ENCODE results near the gene ARL2BP. TPM values are rescaled to one million over a fixed set of nuclear protein-coding genes. Genes with fewer than 3 reads are reported as not detected.
A peak's percentile ranks its signal among the peaks of the same experiment; 100 is the strongest.

Gene ARL2BP
- total and polyA plus RNA-seq, 2 of the 4 experiments (the other 2 are of a cell fraction): 46.9 to 73.7 TPM

DNA sequence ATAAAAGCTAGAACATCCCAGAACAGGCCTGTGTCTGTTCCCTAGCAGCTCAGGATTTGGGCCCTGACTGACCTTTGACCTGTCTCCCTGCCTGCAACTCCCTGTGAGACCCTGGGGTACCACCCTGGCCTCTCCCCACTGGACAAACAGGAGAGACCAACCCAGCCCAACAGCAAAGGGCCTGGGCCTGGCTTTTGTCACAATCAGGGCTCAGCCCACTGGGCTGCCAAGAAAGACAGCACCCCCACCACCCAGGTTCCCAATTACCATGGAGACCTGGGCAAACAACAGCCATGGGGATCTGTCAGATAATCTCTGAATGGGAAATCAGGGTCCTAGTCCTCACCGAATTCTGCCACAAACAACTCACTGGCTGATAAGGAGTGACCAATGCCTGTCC lies 28.3 kb downstream of the ARL2BP start:
- Histone ChIP-seq H2BK15ac (ENCODE audit: low read depth, low read length) (no peak overlapping the region), H3K4ac (ENCODE audit: low read depth, low read length) (no peak overlapping the region), H3K9ac (ENCODE audit: low read depth, low read length) (no peak overlapping the region), H4K20me1 (ENCODE audit: insufficient read depth, low read length) (no peaks in the 10 kb centered on the region; the same call in 1 of the 2 replicates), H3K9me3 (ENCODE audit: control insufficient read depth, insufficient read depth, low read length) (no peaks in the 10 kb centered on the region), H3K14ac (replicated peaks; ENCODE audit: low read depth, low read length) (no peak overlapping the region), H3K18ac (ENCODE audit: low read depth, low read length) (no peak overlapping the region), H3K4me3 (ENCODE audit: insufficient read depth, low read depth, low read length) (no peak overlapping the region), H2BK5ac (ENCODE audit: low read depth, low read length, poor library complexity, severe bottlenecking) (no peak overlapping the region), H3K4me1 (ENCODE audit: control insufficient read depth, insufficient read depth, low read length) (no peaks in the 10 kb centered on the region), H2AFZ (replicated peaks; ENCODE audit: low read length, poor library complexity) (peak overlapping the region; percentile 58), H4K8ac (ENCODE audit: low read depth in 2 of 2, low read length in 2 of 2) (no peak overlapping the region), H3K27me3 (ENCODE audit: control insufficient read depth, insufficient read depth, low read length) (peaks cover 4% of the 10 kb centered on the region; the same call in 1 of the 2 replicates), H4K91ac (ENCODE audit: insufficient read depth, low read depth, low read length) (no peak overlapping the region), H2BK120ac (ENCODE audit: low read depth, low read length) (no peak overlapping the region), H2BK20ac (ENCODE audit: low read depth, low read length) (no peak overlapping the region), H2AK5ac (ENCODE audit: low read depth, low read length) (no peak overlapping the region; the same call in 1 of the 2 replicates), H3K56ac (ENCODE audit: extremely low read depth, insufficient read depth, low read length) (no peak overlapping the region), H2AK9ac (replicated peaks; ENCODE audit: low read depth, low read length, poor library complexity) (no peak overlapping the region), H3K9me1 (ENCODE audit: insufficient read depth, low read length) (no peaks in the 10 kb centered on the region), H3K36me3 (ENCODE audit: control insufficient read depth, insufficient read depth, low read length) (no peaks in the 10 kb centered on the region), H4K5ac (ENCODE audit: low read depth, low read length) (no peak overlapping the region), H3K4me2 (ENCODE audit: low read depth, low read length) (no peak overlapping the region), H3K27ac (ENCODE audit: insufficient read depth, low read length) (no peak overlapping the region), H3K23ac (ENCODE audit: low read depth, low read length) (no peak overlapping the region), H3K79me1 (ENCODE audit: low read depth in 1 of 2, low read length in 2 of 2) (no peaks in the 10 kb centered on the region)
- CTCF ChIA-PET: no interaction called here
- in situ Hi-C loops (cut with MboI; ENCODE audit: low sequenced_read_pairs): no loop called here
- no peak for DNase-seq
- POLR2A ChIA-PET (ENCODE audit: unreplicated experiment): no interaction called here
- WGBS, 2 experiments (ENCODE audit: extremely low coverage in 2 of 2, insufficient read length in 1 of 2): no CpG with 5 or more reads among the region's 1 CpG
- intact Hi-C loops (cut with micrococcal nuclease): no loop called here
- no peak for TF ChIP-seq CEBPB (IDR thresholded peaks at IDR 0.05; ENCODE audit: low read depth, low read length)
- no peak for TF ChIP-seq MAFK (IDR thresholded peaks at IDR 0.05; ENCODE audit: low read depth, low read length)
- no peak for TF ChIP-seq SMC3 (IDR thresholded peaks at IDR 0.05; ENCODE audit: low read depth, low read length)
- TF ChIP-seq BHLHE40 (IDR thresholded peaks at IDR 0.05; ENCODE audit: low read depth, low read length): no peak
- no peak for TF ChIP-seq FOS (IDR thresholded peaks at IDR 0.05; ENCODE audit: low read depth, low read length)
- TF ChIP-seq, protein P1, sequence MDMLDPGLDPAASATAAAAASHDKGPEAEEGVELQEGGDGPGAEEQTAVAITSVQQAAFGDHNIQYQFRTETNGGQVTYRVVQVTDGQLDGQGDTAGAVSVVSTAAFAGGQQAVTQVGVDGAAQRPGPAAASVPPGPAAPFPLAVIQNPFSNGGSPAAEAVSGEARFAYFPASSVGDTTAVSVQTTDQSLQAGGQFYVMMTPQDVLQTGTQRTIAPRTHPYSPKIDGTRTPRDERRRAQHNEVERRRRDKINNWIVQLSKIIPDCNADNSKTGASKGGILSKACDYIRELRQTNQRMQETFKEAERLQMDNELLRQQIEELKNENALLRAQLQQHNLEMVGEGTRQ (IDR thresholded peaks at IDR 0.05; ENCODE audit: low read depth, low read length): no peak
- TF ChIP-seq RAD21 (IDR thresholded peaks at IDR 0.05; ENCODE audit: low read length): no peak
- TF ChIP-seq MXI1 (IDR thresholded peaks at IDR 0.05; ENCODE audit: borderline replicate concordance, low read depth, low read length): no peak
- dilution Hi-C loops (cut with HindIII; ENCODE audit: low sequenced_read_pairs, unreplicated experiment): no loop called here
- BruUV-seq (replicated peaks): no TSS peak
- ATAC-seq (ENCODE audit: low read depth): no peak
